Smooth muscle cell of the pulmonary artery (primary cell): ENCODE data around the gene ESYT2. TPM values are rescaled to one million over a fixed set of nuclear protein-coding genes. Genes with fewer than 3 reads are reported as not detected.

Experiments
- total RNA-seq: library from RNA; depleted of rRNA; stranded (reverse); fragments of >200 nt; gene quantifications from 2 replicates; pipeline ENCODE4 v1.2.3, GENCODE V29; 2014

Gene ESYT2, protein sequence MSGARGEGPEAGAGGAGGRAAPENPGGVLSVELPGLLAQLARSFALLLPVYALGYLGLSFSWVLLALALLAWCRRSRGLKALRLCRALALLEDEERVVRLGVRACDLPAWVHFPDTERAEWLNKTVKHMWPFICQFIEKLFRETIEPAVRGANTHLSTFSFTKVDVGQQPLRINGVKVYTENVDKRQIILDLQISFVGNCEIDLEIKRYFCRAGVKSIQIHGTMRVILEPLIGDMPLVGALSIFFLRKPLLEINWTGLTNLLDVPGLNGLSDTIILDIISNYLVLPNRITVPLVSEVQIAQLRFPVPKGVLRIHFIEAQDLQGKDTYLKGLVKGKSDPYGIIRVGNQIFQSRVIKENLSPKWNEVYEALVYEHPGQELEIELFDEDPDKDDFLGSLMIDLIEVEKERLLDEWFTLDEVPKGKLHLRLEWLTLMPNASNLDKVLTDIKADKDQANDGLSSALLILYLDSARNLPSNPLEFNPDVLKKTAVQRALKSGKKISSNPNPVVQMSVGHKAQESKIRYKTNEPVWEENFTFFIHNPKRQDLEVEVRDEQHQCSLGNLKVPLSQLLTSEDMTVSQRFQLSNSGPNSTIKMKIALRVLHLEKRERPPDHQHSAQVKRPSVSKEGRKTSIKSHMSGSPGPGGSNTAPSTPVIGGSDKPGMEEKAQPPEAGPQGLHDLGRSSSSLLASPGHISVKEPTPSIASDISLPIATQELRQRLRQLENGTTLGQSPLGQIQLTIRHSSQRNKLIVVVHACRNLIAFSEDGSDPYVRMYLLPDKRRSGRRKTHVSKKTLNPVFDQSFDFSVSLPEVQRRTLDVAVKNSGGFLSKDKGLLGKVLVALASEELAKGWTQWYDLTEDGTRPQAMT
- total RNA-seq: 139 and 166 TPM in 2 replicates

GRCh38 chr7:158829342-158830210 lies at the start of gene ESYT2:
TSS of gene ESYT2 (minus strand) at chr7:158829509. CDS start at chr7:158829418, 91 bp downstream.

DNA sequence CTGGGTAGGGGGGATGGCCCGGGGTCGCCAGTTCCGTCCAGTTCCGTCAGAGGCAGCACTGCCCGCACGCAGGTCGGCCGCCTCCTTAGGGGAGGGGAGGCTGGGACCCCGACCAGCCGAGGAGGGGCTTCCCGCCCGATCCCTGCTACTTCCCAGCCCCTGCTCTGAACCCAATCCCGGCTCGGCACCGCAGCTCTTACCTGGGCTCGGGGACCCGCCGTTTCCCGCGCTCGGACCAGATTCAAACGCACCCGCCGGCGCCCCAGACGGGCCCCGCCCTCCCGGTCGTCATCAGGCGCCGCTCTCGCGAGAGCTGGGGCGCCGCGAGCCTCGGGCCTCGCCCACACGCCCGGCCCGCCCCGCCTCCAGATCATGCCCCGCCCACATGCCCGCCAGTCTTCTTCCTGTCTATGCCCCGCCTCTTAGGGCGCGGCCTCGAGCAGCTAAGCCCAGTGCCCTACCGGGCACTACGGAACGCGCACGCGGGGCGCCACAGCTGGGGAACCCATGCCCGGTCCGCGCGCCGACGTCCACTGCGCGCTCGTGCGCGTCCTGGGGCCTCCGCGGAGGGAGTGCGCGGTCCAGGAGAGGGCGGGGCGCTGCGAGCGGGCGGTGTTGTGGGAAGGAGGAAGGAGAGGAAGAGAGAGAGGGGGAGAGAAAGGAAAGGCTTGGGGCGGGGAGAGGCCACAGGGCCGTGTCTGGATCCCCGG lies 124.6 kb downstream of the ESYT2 start, which contains the start of gene NCAPG2:
Gene NCAPG2, minus strand, starts transcription at position 281 of the 710 bp plus-strand sequence. CDS start 2,905 bp downstream, outside the sequence.

Other genes with a start within 250 kb of the ESYT2 start
- 0.26 and 0.85 TPM in 2 replicates for gene PTPRN2, start 241.7 kb downstream of the ESYT2 start, total RNA-seq
- gene NCAPG2, start 124.7 kb downstream of the ESYT2 start, total RNA-seq: 10.2 and 15.7 TPM in 2 replicates
- 12.4 and 13.7 TPM in 2 replicates for gene DYNC2I1, start 27.0 kb upstream of the ESYT2 start, total RNA-seq